ENCODE data around the gene ARHGEF3.
A peak's percentile ranks its signal among the peaks of the same experiment; 100 is the strongest.

The ARHGEF3 gene

DNA sequence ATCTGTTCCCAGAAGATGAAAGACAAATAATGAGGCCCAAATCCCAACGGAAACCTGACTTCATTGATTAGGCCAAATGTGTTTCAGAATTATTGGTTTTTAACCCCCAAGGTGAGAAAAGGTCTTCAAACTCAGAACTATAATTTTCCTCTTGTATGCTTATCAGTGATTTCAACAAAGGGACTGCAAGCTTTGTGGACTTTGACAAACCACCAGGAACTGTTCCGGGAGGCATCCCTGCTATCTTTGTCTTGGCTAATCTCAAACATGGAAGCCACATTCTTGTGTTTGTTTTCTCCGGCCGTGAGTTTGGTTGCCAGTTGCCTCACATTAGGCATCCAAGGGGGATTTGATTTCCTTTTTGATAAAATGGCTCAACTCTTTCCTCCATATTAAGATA, 19.5 kb downstream of the ARHGEF3 start:
- Histone ChIP-seq H3K27me3 (replicated peaks in 2 of 5; ENCODE audit: control insufficient read depth in 4 of 5, insufficient read depth in 5 of 5, low read length in 4 of 5) (no peaks in the 10 kb centered on the region), H3K36me3 (ENCODE audit: control insufficient read depth in 4 of 4, insufficient read depth in 4 of 4, low read length in 3 of 4) (no peaks in the 10 kb centered on the region), H3K4me3 (ENCODE audit: control insufficient read depth in 1 of 7, extremely low read depth in 1 of 7, insufficient read depth in 4 of 7, low read depth in 2 of 7, low read length in 6 of 7) (peak overlapping the region in 1 of 7 experiments; percentile 8), H3K4me1 (ENCODE audit: control extremely low read depth in 1 of 4, control insufficient read depth in 4 of 4, insufficient read depth in 4 of 4, low read length in 3 of 4) (peaks cover 19 to 56% (median 37%) of the 10 kb centered on the region in 4 experiments), H3K9me3 (ENCODE audit: control extremely low read depth in 1 of 5, control insufficient read depth in 4 of 5, insufficient read depth in 2 of 5, low read depth in 1 of 5, low read length in 4 of 5) (no peaks in the 10 kb centered on the region), H3K27ac (ENCODE audit: insufficient read depth in 1 of 2, low read depth in 1 of 2, low read length in 2 of 2, poor library complexity in 1 of 2, severe bottlenecking in 2 of 2) (peak overlapping the region in 1 of 2 experiments; percentile 75)
- 100% methylated on average over 1 of the region's 4 CpGs for WGBS (ENCODE audit: insufficient coverage)
- ChIA-PET CTCF (interaction anchor here (0.7 to 5.9 kb wide), 7 partner anchors 7 to 34 kb away, joined by 3 to 66 read pairs (median 6); partner anchors contain the start of gene ARHGEF3), POLR2A (no interaction called here)
- DNase-seq = no peak

DNA sequence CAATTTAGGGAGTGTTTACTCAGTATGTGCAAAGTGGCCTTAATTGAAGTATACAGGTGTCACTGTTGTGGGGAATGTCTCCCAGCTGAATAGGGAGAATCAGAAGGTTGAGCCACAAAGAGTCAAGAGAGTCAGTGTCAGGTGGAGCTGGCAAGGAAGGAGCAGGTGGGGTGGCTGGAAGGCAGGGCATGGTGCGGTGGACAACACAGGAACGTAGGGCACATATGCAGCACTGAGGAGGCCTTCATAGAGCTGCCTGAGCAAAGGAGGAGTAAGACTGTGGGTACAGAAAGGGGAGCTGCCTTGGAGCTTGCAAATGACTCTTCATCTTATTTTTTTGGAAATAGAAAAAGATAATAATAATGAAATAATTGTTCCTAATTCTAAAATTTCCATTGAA, 20.0 kb downstream of the ARHGEF3 start:
- peaks cover 19 to 51% (median 33%) of the 10 kb centered on the region in 4 experiments for H3K4me1 ChIP-seq (ENCODE audit: control extremely low read depth in 1 of 4, control insufficient read depth in 4 of 4, insufficient read depth in 4 of 4, low read length in 3 of 4)
- ChIA-PET CTCF (interaction anchor here (0.7 to 5.9 kb wide), 6 partner anchors 8 to 34 kb away, joined by 3 to 66 read pairs (median 7); partner anchors contain the start of gene ARHGEF3), POLR2A (no interaction called here)
- no peak overlapping the region for H3K27ac ChIP-seq (ENCODE audit: insufficient read depth in 1 of 2, low read depth in 1 of 2, low read length in 2 of 2, poor library complexity in 1 of 2, severe bottlenecking in 2 of 2)
- no peak for DNase-seq
- H3K27me3 ChIP-seq (replicated peaks in 2 of 5; ENCODE audit: control insufficient read depth in 4 of 5, insufficient read depth in 5 of 5, low read length in 4 of 5) = no peaks in the 10 kb centered on the region
- WGBS (ENCODE audit: insufficient coverage) = no CpG with 5 or more reads among the region's 2 CpGs
- no peaks in the 10 kb centered on the region for H3K36me3 ChIP-seq (ENCODE audit: control insufficient read depth in 4 of 4, insufficient read depth in 4 of 4, low read length in 3 of 4)
- no peak overlapping the region for H3K4me3 ChIP-seq (ENCODE audit: control insufficient read depth in 1 of 7, extremely low read depth in 1 of 7, insufficient read depth in 4 of 7, low read depth in 2 of 7, low read length in 6 of 7)
- H3K9me3 ChIP-seq (ENCODE audit: control extremely low read depth in 1 of 5, control insufficient read depth in 4 of 5, insufficient read depth in 2 of 5, low read depth in 1 of 5, low read length in 4 of 5) = no peaks in the 10 kb centered on the region

DNA sequence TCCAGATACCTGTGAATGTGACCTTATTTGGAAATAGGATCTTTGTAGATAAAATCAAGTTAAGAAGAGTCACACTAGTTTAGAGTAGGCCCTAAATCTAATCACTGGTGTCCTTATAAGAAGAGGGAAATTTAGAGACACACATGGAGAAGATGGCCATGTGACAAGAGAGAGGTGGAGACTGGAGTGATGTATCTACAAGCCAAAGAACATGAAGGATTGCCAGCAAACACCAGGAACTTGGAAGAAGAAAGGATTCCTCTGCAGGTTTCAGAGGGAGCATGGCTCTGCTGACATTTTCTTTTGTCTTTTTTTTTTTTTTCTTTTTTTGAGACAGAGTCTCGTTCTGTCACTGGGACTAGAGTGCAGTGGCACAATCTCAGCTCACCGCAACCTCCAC, 20.8 kb downstream of the ARHGEF3 start:
- ChIA-PET POLR2A (no interaction called here), CTCF (interaction anchor here (1.9 to 3.9 kb wide), 3 partner anchors 8 to 201 kb away, joined by 4 to 21 read pairs (median 12); no protein-coding TSS in a partner anchor)
- no peaks in the 10 kb centered on the region for H3K9me3 ChIP-seq (ENCODE audit: control extremely low read depth in 1 of 5, control insufficient read depth in 4 of 5, insufficient read depth in 2 of 5, low read depth in 1 of 5, low read length in 4 of 5)
- H3K27ac ChIP-seq (ENCODE audit: insufficient read depth in 1 of 2, low read depth in 1 of 2, low read length in 2 of 2, poor library complexity in 1 of 2, severe bottlenecking in 2 of 2) = no peak overlapping the region
- no peak overlapping the region for H3K4me3 ChIP-seq (ENCODE audit: control insufficient read depth in 1 of 7, extremely low read depth in 1 of 7, insufficient read depth in 4 of 7, low read depth in 2 of 7, low read length in 6 of 7)
- 100% methylated on average over 2 of the region's 2 CpGs for WGBS (ENCODE audit: insufficient coverage)
- peaks cover 19 to 47% (median 32%) of the 10 kb centered on the region in 4 experiments for H3K4me1 ChIP-seq (ENCODE audit: control extremely low read depth in 1 of 4, control insufficient read depth in 4 of 4, insufficient read depth in 4 of 4, low read length in 3 of 4)
- no peaks in the 10 kb centered on the region for H3K27me3 ChIP-seq (replicated peaks in 2 of 5; ENCODE audit: control insufficient read depth in 4 of 5, insufficient read depth in 5 of 5, low read length in 4 of 5)
- H3K36me3 ChIP-seq (ENCODE audit: control insufficient read depth in 4 of 4, insufficient read depth in 4 of 4, low read length in 3 of 4) = no peaks in the 10 kb centered on the region
- DNase-seq = no peak

DNA sequence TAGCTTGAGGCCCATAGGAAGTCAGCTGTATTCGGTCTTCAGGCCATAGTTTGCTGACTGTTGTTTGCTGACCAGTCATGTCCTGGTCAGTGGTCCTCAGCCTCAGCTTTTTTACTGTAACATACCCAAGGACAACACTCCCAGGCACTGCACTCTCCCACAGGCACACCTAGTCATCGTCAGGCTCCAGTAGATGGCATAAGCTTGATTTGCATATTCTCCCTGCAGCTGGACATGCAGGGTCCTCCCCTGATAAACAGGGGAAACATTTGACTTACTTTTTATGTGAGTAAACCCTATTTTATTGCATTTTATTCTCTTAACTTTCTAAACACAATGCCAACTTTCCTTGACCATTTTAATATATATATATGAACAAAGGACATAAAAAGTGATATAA, 22.9 kb downstream of the ARHGEF3 start:
- H3K9me3 ChIP-seq (ENCODE audit: control extremely low read depth in 1 of 5, control insufficient read depth in 4 of 5, insufficient read depth in 2 of 5, low read depth in 1 of 5, low read length in 4 of 5) = no peaks in the 10 kb centered on the region
- no peak for DNase-seq
- ChIA-PET POLR2A (interaction anchor here (0.6 kb wide), 1 partner anchor 15 kb away, joined by 3 read pairs; no protein-coding TSS in a partner anchor), CTCF (interaction anchor here (1.4 to 3.9 kb wide), 6 partner anchors 10 to 203 kb away, joined by 3 to 21 read pairs (median 4); partner anchors contain the start of gene ARHGEF3)
- 92% methylated on average over 2 of the region's 2 CpGs for WGBS (ENCODE audit: insufficient coverage)
- H3K27me3 ChIP-seq (replicated peaks in 2 of 5; ENCODE audit: control insufficient read depth in 4 of 5, insufficient read depth in 5 of 5, low read length in 4 of 5) = no peaks in the 10 kb centered on the region
- no peak overlapping the region for H3K4me3 ChIP-seq (ENCODE audit: control insufficient read depth in 1 of 7, extremely low read depth in 1 of 7, insufficient read depth in 4 of 7, low read depth in 2 of 7, low read length in 6 of 7)
- H3K4me1 ChIP-seq (ENCODE audit: control extremely low read depth in 1 of 4, control insufficient read depth in 4 of 4, insufficient read depth in 4 of 4, low read length in 3 of 4) = peaks cover 10 to 32% (median 24%) of the 10 kb centered on the region in 4 experiments
- H3K36me3 ChIP-seq (ENCODE audit: control insufficient read depth in 4 of 4, insufficient read depth in 4 of 4, low read length in 3 of 4) = no peaks in the 10 kb centered on the region
- H3K27ac ChIP-seq (ENCODE audit: insufficient read depth in 1 of 2, low read depth in 1 of 2, low read length in 2 of 2, poor library complexity in 1 of 2, severe bottlenecking in 2 of 2) = no peak overlapping the region

- Histone ChIP-seq H3K27me3 (replicated peaks in 2 of 5; ENCODE audit: control insufficient read depth in 4 of 5, insufficient read depth in 5 of 5, low read length in 4 of 5) (no peaks in the 10 kb centered on the region), H3K27ac (ENCODE audit: insufficient read depth in 1 of 2, low read depth in 1 of 2, low read length in 2 of 2, poor library complexity in 1 of 2, severe bottlenecking in 2 of 2) (no peak overlapping the region), H3K36me3 (ENCODE audit: control insufficient read depth in 4 of 4, insufficient read depth in 4 of 4, low read length in 3 of 4) (peaks cover 0 to 15% (median 5%) of the 10 kb centered on the region in 4 experiments), H3K4me3 (ENCODE audit: control insufficient read depth in 1 of 7, extremely low read depth in 1 of 7, insufficient read depth in 4 of 7, low read depth in 2 of 7, low read length in 6 of 7) (no peak overlapping the region), H3K4me1 (ENCODE audit: control extremely low read depth in 1 of 4, control insufficient read depth in 4 of 4, insufficient read depth in 4 of 4, low read length in 3 of 4) (peaks cover 0 to 10% (median 4%) of the 10 kb centered on the region in 4 experiments), H3K9me3 (ENCODE audit: control extremely low read depth in 1 of 5, control insufficient read depth in 4 of 5, insufficient read depth in 2 of 5, low read depth in 1 of 5, low read length in 4 of 5) (no peaks in the 10 kb centered on the region)
- WGBS (ENCODE audit: insufficient coverage) = 100% methylated on average over 1 of the region's 3 CpGs
- POLR2A ChIA-PET = no interaction called here
- CTCF ChIA-PET = interaction anchor here (2.6 to 3.2 kb wide), 2 partner anchors 7 to 23 kb away, joined by 10 to 24 read pairs; no protein-coding TSS in a partner anchor
- DNase-seq = no peak
Observed at GRCh38 chr3:56776556-56776950, 25.2 kb downstream of the ARHGEF3 start.

DNA sequence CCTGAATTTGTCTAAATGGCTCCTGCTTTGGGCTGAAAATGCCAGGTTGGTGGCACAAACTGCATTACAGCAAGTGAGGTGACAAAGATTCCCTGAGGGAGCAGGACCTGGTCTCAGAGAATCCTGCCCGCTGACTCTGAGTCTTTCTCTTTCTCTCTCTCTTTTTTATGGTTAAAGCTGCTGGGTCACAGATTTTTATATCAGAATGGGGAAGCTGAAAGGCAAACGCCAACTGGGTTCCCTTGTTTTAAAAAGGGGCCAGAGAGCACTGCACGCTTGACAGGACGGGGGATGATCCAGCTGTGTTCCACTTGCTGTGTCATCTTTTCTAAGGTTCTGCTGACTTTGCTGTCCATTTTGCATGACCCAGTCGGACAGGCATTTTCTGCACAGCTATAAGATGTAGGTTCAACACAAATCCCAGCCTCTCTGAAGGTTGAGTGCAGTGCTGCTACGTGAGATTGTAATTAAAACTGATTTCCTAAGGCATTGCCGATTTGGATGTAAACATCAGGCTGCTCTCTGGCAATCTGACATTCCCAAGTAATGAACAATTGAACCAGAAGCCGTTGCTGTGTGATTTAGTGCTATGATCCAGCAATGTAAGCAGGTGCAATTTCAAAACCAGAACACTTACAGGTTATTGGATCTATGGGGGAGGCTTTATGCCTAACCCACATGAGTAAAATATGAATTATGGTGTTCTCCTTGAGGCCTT, 25.8 kb downstream of the ARHGEF3 start:
- Histone ChIP-seq H3K4me1 (ENCODE audit: control extremely low read depth in 1 of 4, control insufficient read depth in 4 of 4, insufficient read depth in 4 of 4, low read length in 3 of 4) (peaks cover 0 to 9% (median 3%) of the 10 kb centered on the region in 4 experiments), H3K27me3 (replicated peaks in 2 of 5; ENCODE audit: control insufficient read depth in 4 of 5, insufficient read depth in 5 of 5, low read length in 4 of 5) (no peaks in the 10 kb centered on the region), H3K9me3 (ENCODE audit: control extremely low read depth in 1 of 5, control insufficient read depth in 4 of 5, insufficient read depth in 2 of 5, low read depth in 1 of 5, low read length in 4 of 5) (no peaks in the 10 kb centered on the region), H3K36me3 (ENCODE audit: control insufficient read depth in 4 of 4, insufficient read depth in 4 of 4, low read length in 3 of 4) (peaks cover 0 to 18% (median 8%) of the 10 kb centered on the region in 4 experiments), H3K4me3 (ENCODE audit: control insufficient read depth in 1 of 7, extremely low read depth in 1 of 7, insufficient read depth in 4 of 7, low read depth in 2 of 7, low read length in 6 of 7) (no peak overlapping the region), H3K27ac (ENCODE audit: insufficient read depth in 1 of 2, low read depth in 1 of 2, low read length in 2 of 2, poor library complexity in 1 of 2, severe bottlenecking in 2 of 2) (no peak overlapping the region)
- 80% methylated on average over 6 of the region's 8 CpGs for WGBS (ENCODE audit: insufficient coverage)
- ChIA-PET CTCF (interaction anchor here (2.6 to 3.2 kb wide), 2 partner anchors 8 to 23 kb away, joined by 10 to 24 read pairs; no protein-coding TSS in a partner anchor), POLR2A (interaction anchor here (0.5 kb wide), 1 partner anchor 33 kb away, joined by 6 read pairs; no protein-coding TSS in a partner anchor)
- peak in 2 of 3 donors; percentile 51 to 57 for DNase-seq

GRCh38 chr3:56775445-56775837, 26.3 kb downstream of the ARHGEF3 start:
- H3K4me3 ChIP-seq (ENCODE audit: control insufficient read depth in 1 of 7, extremely low read depth in 1 of 7, insufficient read depth in 4 of 7, low read depth in 2 of 7, low read length in 6 of 7) = no peak overlapping the region
- CTCF ChIA-PET = interaction anchor here (1.2 to 3.2 kb wide), 3 partner anchors 9 to 36 kb away, joined by 3 to 24 read pairs (median 10); no protein-coding TSS in a partner anchor
- H3K27me3 ChIP-seq (replicated peaks in 2 of 5; ENCODE audit: control insufficient read depth in 4 of 5, insufficient read depth in 5 of 5, low read length in 4 of 5) = no peaks in the 10 kb centered on the region
- WGBS (ENCODE audit: insufficient coverage) = 100% methylated on average over 3 of the region's 7 CpGs
- no peak for DNase-seq
- peaks cover 0 to 18% (median 9%) of the 10 kb centered on the region in 4 experiments for H3K36me3 ChIP-seq (ENCODE audit: control insufficient read depth in 4 of 4, insufficient read depth in 4 of 4, low read length in 3 of 4)
- H3K9me3 ChIP-seq (ENCODE audit: control extremely low read depth in 1 of 5, control insufficient read depth in 4 of 5, insufficient read depth in 2 of 5, low read depth in 1 of 5, low read length in 4 of 5) = no peaks in the 10 kb centered on the region
- no peak overlapping the region for H3K27ac ChIP-seq (ENCODE audit: insufficient read depth in 1 of 2, low read depth in 1 of 2, low read length in 2 of 2, poor library complexity in 1 of 2, severe bottlenecking in 2 of 2)
- peaks cover 0 to 9% (median 3%) of the 10 kb centered on the region in 4 experiments for H3K4me1 ChIP-seq (ENCODE audit: control extremely low read depth in 1 of 4, control insufficient read depth in 4 of 4, insufficient read depth in 4 of 4, low read length in 3 of 4)
- POLR2A ChIA-PET = interaction anchor here (0.5 kb wide), 1 partner anchor 33 kb away, joined by 6 read pairs; no protein-coding TSS in a partner anchor
